Neutrophil (primary cell): ENCODE data around the gene HHATL.

Source experiments
- H3K27ac ChIP-seq: fragments of 200-600 bp; sonication (generic); 2 replicates; pipeline ENCODE4 v1.5.1; 2016; ENCODE audit warnings: mild to moderate bottlenecking, moderate library complexity
- H3K27me3 ChIP-seq: fragments of 200-600 bp; sonication (generic); 2 replicates; pipeline ENCODE4 v1.6.0; 2016; ENCODE audit warnings: mild to moderate bottlenecking
- H3K36me3 ChIP-seq: fragments of 200-600 bp; sonication (generic); 2 replicates; pipeline ENCODE4 v1.5.1; 2017
- H3K4me1 ChIP-seq, 2 experiments: fragments of 200-600 bp in 1 of 2; sonication (generic) in 1 of 2; 1 replicate in 1 of 2; 2 replicates in 1 of 2; pipeline versions ENCODE4 v1.5.1 to v1.6.1; 2013 to 2016; ENCODE audit warnings: low read depth in 1 of 2, low read length in 1 of 2, mild to moderate bottlenecking in 1 of 2, moderate library complexity in 1 of 2; ENCODE audit not compliant: control insufficient read depth in 1 of 2, insufficient read depth in 1 of 2
- H3K4me3 ChIP-seq, 2 experiments: fragments of 200-600 bp in 1 of 2; sonication (generic) in 1 of 2; 1 replicate in 1 of 2; 2 replicates in 1 of 2; pipeline ENCODE4 v1.5.1; 2013 to 2016; ENCODE audit warnings: low read depth in 1 of 2, low read length in 1 of 2, mild to moderate bottlenecking in 1 of 2, moderate library complexity in 1 of 2
- H3K9me3 ChIP-seq: fragments of 200-600 bp; sonication (generic); 2 replicates; pipeline ENCODE4 v1.5.1; 2016
- TF ChIP-seq, protein P1 (sequence below): fragments of 200-600 bp; sonication (generic); IDR thresholded peaks from 2 replicates; pipeline ENCODE4 v1.5.1; 2016; ENCODE audit warnings: antibody characterized with exemption

The HHATL gene

DNA sequence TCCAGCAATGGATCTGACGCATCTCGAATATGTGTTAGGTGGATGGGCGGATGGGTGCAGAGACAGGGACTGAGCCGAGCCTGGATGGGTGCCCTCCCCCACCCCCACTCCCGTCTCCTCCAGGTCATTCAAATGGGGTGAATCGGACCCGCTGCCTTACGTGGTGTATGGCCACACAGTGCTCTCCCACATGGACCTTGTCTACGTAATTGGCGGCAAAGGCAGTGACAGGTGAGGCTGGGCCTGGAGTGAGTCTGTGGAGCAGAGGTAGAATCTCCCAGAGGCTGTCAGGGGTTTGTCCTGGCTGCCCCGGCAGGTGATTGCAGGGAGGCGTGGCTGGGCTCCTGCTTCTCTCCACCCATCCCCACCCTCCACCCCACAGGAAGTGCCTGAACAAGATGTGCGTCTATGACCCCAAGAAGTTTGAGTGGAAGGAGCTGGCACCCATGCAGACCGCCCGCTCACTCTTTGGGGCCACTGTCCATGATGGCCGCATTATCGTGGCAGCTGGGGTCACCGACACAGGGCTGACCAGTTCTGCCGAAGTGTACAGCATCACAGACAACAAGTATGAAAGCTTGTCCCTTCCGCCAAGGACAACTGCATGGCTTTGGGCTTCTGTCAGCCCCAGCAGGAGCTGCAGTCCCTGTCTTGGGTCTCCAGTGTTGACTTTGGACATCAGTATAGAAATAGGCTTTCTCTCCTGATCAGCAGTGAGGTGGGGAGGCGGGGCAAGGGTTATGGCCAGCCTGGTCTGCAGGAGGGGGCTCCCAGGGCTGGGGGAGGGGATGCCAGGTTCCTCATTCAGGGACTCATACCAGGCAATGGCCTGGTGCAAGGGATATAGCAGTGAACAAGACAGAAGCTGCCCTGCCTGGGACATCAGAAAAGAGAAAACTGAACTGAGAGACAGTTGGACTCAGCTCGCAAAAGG lies 13.8 kb downstream of the HHATL start:
- H3K27ac ChIP-seq = no peak overlapping the region
- H3K4me1 ChIP-seq = peaks cover 0 to 5% of the 10 kb centered on the region in 2 experiments
- TF ChIP-seq, protein P1, sequence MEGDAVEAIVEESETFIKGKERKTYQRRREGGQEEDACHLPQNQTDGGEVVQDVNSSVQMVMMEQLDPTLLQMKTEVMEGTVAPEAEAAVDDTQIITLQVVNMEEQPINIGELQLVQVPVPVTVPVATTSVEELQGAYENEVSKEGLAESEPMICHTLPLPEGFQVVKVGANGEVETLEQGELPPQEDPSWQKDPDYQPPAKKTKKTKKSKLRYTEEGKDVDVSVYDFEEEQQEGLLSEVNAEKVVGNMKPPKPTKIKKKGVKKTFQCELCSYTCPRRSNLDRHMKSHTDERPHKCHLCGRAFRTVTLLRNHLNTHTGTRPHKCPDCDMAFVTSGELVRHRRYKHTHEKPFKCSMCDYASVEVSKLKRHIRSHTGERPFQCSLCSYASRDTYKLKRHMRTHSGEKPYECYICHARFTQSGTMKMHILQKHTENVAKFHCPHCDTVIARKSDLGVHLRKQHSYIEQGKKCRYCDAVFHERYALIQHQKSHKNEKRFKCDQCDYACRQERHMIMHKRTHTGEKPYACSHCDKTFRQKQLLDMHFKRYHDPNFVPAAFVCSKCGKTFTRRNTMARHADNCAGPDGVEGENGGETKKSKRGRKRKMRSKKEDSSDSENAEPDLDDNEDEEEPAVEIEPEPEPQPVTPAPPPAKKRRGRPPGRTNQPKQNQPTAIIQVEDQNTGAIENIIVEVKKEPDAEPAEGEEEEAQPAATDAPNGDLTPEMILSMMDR = no peak
- no peaks in the 10 kb centered on the region for H3K9me3 ChIP-seq
- H3K36me3 ChIP-seq = no peaks in the 10 kb centered on the region
- no peak overlapping the region for H3K4me3 ChIP-seq
- peaks cover 65% of the 10 kb centered on the region for H3K27me3 ChIP-seq

GRCh38 chr3:42688016-42688415 lies 14.6 kb downstream of the HHATL start:
- Histone ChIP-seq H3K4me3 (no peak overlapping the region), H3K4me1 (peaks cover 0 to 5% of the 10 kb centered on the region in 2 experiments), H3K27ac (no peak overlapping the region), H3K27me3 (peaks cover 72% of the 10 kb centered on the region), H3K9me3 (no peaks in the 10 kb centered on the region), H3K36me3 (no peaks in the 10 kb centered on the region)
- TF ChIP-seq, protein P1 = no peak

DNA sequence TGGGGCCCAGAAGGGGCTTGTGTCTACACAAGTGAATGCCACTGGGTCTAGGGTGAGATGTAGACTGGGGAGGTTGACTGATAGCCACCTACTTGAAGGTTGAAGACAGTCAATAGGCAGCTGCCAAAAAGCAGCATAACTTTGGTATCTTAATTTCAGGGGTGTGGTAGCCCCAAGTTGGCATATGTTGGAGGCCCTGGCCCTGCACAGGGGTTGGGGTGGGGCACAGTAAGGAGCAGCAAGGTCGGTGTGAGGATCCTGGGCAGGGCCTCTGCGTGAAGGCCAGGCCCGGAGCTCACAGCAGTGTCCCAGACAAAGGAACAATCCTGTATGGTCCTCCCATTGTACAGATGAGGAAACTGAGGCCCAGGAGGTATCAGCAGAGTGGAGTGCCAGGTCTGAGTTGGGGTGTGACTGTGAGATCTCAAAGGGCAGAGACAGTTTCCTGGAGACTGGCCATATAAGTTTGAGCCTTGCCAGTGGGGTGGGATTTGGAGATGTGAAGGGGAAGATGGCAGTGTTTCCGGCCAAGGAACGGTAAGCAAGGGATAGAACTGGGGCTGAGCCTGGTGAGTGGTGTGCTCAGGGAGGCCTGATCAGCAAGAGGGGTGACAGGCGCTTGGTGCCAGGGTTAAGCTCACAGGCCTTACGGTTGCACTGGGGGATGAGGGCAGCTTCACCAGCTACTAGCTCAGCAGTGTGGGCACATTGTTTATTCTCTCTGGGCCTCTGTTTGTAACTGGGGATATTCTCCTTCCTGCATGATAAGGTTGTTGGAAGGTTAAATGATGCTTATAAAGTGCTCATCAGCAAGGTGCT lies 15.6 kb downstream of the HHATL start:
- Histone ChIP-seq H3K36me3 (no peaks in the 10 kb centered on the region), H3K27ac (no peak overlapping the region), H3K9me3 (no peaks in the 10 kb centered on the region), H3K4me1 (peaks cover 0 to 5% of the 10 kb centered on the region in 2 experiments), H3K27me3 (peaks cover 82% of the 10 kb centered on the region), H3K4me3 (no peak overlapping the region)
- TF ChIP-seq, protein P1 = no peak

GRCh38 chr3:42685891-42686820 lies 16.4 kb downstream of the HHATL start:
- Histone ChIP-seq H3K4me1 (peaks cover 0 to 5% of the 10 kb centered on the region in 2 experiments), H3K27me3 (peaks cover 89% of the 10 kb centered on the region), H3K36me3 (no peaks in the 10 kb centered on the region), H3K27ac (no peak overlapping the region), H3K9me3 (no peaks in the 10 kb centered on the region), H3K4me3 (no peak overlapping the region)
- TF ChIP-seq, protein P1 = no peak

- H3K4me3 ChIP-seq = no peak within 1 kb of the TSS
- H3K27ac ChIP-seq = no peak within 1 kb of the TSS
- no peaks in the 10 kb centered on the region for H3K36me3 ChIP-seq
- H3K4me1 ChIP-seq = peaks cover 0 to 5% of the 10 kb centered on the region in 2 experiments
- no peaks in the 10 kb centered on the region for H3K9me3 ChIP-seq
- TF ChIP-seq, protein P1 = no peak
- H3K27me3 ChIP-seq = peaks cover 89% of the 10 kb centered on the region
Measured at GRCh38 chr3:42685363-42685881, 17.2 kb downstream of the HHATL start, which contains the start of gene KLHL40. Gene KLHL40, plus strand, starts transcription at chr3:42685537. Its CDS starts 82 bp downstream, at chr3:42685619.
